ENCODE measurements around the gene SARDH. TPM values are rescaled to one million over a fixed set of nuclear protein-coding genes. Genes with fewer than 3 reads are reported as not detected.
A peak's percentile ranks its signal among the peaks of the same experiment; 100 is the strongest.

Gene SARDH
- total and polyA plus RNA-seq, 2 donors from 2014 or later: 4.6 to 12.0 TPM

- no peak overlapping the region for H3K9ac ChIP-seq (ENCODE audit: low read length in 3 of 3)
Measured at GRCh38 chr9:133731876-133732638, 6.1 kb downstream of the SARDH start.

GRCh38 chr9:133730994-133731715, 7.0 kb downstream of the SARDH start:
- H3K9me3 ChIP-seq (ENCODE audit: control insufficient read depth in 2 of 3, insufficient read depth in 1 of 3, low read length in 3 of 3): no peaks in the 10 kb centered on the region
- no peak overlapping the region for H3K4me3 ChIP-seq (ENCODE audit: low read length in 3 of 3)
- TF ChIP-seq CTCF (IDR thresholded peaks at IDR 0.05; ENCODE audit: borderline replicate concordance, extremely low read depth, insufficient read depth): no peak
- DNase-seq (peak in 1 of 5 donors; percentile 72), FAIRE-seq (no peak)
- no peak overlapping the region for H3K9ac ChIP-seq (ENCODE audit: low read length in 3 of 3)
- H3K4me1 ChIP-seq (ENCODE audit: control insufficient read depth in 2 of 3, insufficient read depth in 2 of 3, low read depth in 1 of 3, low read length in 3 of 3): no peaks in the 10 kb centered on the region
- intact Hi-C loops (cut with DNase I): no loop called here
- no peaks in the 10 kb centered on the region for H3K36me3 ChIP-seq (ENCODE audit: control insufficient read depth in 2 of 3, insufficient read depth in 3 of 3, low read length in 3 of 3)
- H3K27me3 ChIP-seq (ENCODE audit: control insufficient read depth, insufficient read depth, low read length): no peaks in the 10 kb centered on the region
- no peak overlapping the region for H3K27ac ChIP-seq (ENCODE audit: low read depth in 2 of 2, low read length in 2 of 2)

More at GRCh38 chr9:133731876-133732638, 6.1 kb downstream of the SARDH start:
- Histone ChIP-seq H3K27me3 (ENCODE audit: control insufficient read depth, insufficient read depth, low read length) (no peaks in the 10 kb centered on the region), H3K36me3 (ENCODE audit: control insufficient read depth in 2 of 3, insufficient read depth in 3 of 3, low read length in 3 of 3) (no peaks in the 10 kb centered on the region), H3K4me3 (ENCODE audit: low read length in 3 of 3) (no peak overlapping the region), H3K4me1 (ENCODE audit: control insufficient read depth in 2 of 3, insufficient read depth in 2 of 3, low read depth in 1 of 3, low read length in 3 of 3) (peaks cover 0 to 3% (median 0%) of the 10 kb centered on the region in 3 donors), H3K9me3 (ENCODE audit: control insufficient read depth in 2 of 3, insufficient read depth in 1 of 3, low read length in 3 of 3) (no peaks in the 10 kb centered on the region), H3K27ac (ENCODE audit: low read depth in 2 of 2, low read length in 2 of 2) (no peak overlapping the region)
- TF ChIP-seq CTCF (IDR thresholded peaks at IDR 0.05; ENCODE audit: borderline replicate concordance, extremely low read depth, insufficient read depth): no peak
- DNase-seq (peak in 4 of 5 donors; percentile 48 to 72 (median 68)), FAIRE-seq (no peak)
- intact Hi-C loops (cut with DNase I): no loop called here

GRCh38 chr9:133729617-133730281, 8.4 kb downstream of the SARDH start:
- peak in 1 of 5 donors; percentile 69 for DNase-seq
- TF ChIP-seq CTCF (IDR thresholded peaks at IDR 0.05; ENCODE audit: borderline replicate concordance, extremely low read depth, insufficient read depth): no peak
- Histone ChIP-seq H3K4me3 (ENCODE audit: low read length in 3 of 3) (no peak overlapping the region), H3K36me3 (ENCODE audit: control insufficient read depth in 2 of 3, insufficient read depth in 3 of 3, low read length in 3 of 3) (no peaks in the 10 kb centered on the region), H3K27ac (ENCODE audit: low read depth in 2 of 2, low read length in 2 of 2) (no peak overlapping the region), H3K4me1 (ENCODE audit: control insufficient read depth in 2 of 3, insufficient read depth in 2 of 3, low read depth in 1 of 3, low read length in 3 of 3) (no peaks in the 10 kb centered on the region), H3K27me3 (ENCODE audit: control insufficient read depth, insufficient read depth, low read length) (no peaks in the 10 kb centered on the region), H3K9me3 (ENCODE audit: control insufficient read depth in 2 of 3, insufficient read depth in 1 of 3, low read length in 3 of 3) (no peaks in the 10 kb centered on the region), H3K9ac (ENCODE audit: low read length in 3 of 3) (no peak overlapping the region)
- FAIRE-seq: no peak
- intact Hi-C loops (cut with DNase I): no loop called here

Measured in kidney (tissue), 14 donors.